Spleen (tissue), 7 donors: Measurements from ENCODE around the gene OSBPL9.

Experiments
- POLR2A ChIP-seq, 3 donors: fragments of 450-650 bp; IDR thresholded peaks; one replicate each; pipeline ENCODE4 v1.5.1; 2017; ENCODE audit warnings: antibody characterized with exemption in 3 of 3, mild to moderate bottlenecking in 1 of 3
- TF ChIP-seq, protein P1 (sequence below), 11 experiments: fragments of 200-600 bp in 7 of 11; fragments of 450-650 bp in 4 of 11; sonication (generic) in 4 of 11; IDR thresholded peaks in 8 of 11; conservative IDR thresholded peaks in 3 of 11; 1 replicate in 7 of 11; 2 replicates in 4 of 11; pipeline versions ENCODE4 v1.4.0 to v1.8.0; 2016 to 2021; ENCODE audit warnings: antibody characterized with exemption in 11 of 11, inconsistent platforms in 4 of 11, mild to moderate bottlenecking in 1 of 11
- donor health status: DM: no; HTN: no; CAD: no; lungs with moderate emphysema.
- donor health status: DM: no; HTN: no; CAD: no.
- donor health status: DM: no; HTN: no; CAD: no.

GRCh38 chr1:51630393-51630792, 13.5 kb downstream of the OSBPL9 start:
- TF ChIP-seq, protein P1, sequence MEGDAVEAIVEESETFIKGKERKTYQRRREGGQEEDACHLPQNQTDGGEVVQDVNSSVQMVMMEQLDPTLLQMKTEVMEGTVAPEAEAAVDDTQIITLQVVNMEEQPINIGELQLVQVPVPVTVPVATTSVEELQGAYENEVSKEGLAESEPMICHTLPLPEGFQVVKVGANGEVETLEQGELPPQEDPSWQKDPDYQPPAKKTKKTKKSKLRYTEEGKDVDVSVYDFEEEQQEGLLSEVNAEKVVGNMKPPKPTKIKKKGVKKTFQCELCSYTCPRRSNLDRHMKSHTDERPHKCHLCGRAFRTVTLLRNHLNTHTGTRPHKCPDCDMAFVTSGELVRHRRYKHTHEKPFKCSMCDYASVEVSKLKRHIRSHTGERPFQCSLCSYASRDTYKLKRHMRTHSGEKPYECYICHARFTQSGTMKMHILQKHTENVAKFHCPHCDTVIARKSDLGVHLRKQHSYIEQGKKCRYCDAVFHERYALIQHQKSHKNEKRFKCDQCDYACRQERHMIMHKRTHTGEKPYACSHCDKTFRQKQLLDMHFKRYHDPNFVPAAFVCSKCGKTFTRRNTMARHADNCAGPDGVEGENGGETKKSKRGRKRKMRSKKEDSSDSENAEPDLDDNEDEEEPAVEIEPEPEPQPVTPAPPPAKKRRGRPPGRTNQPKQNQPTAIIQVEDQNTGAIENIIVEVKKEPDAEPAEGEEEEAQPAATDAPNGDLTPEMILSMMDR (IDR thresholded peaks at IDR 0.05 in 8 of 11, conservative IDR thresholded peaks at IDR 0.05 in 3 of 11): no peak
- no peak for TF ChIP-seq POLR2A (IDR thresholded peaks at IDR 0.05)
